SK-N-SH (cell line): ENCODE data around the gene SLC5A2.
"Not testable (repeated sequence)": the region's sequence is repeated elsewhere in the genome, so short reads cannot be mapped to it uniquely, and the experiment has no call there.

ENCODE experiments used
- ELF1 ChIP-seq: IDR thresholded peaks from 2 replicates; pipeline ENCODE4 v1.4.0; 2012
- EP300 ChIP-seq, 2 experiments: IDR thresholded peaks; 2 replicates each; pipeline versions ENCODE4 v1.4.0 to v1.6.1; 2012; ENCODE audit warnings: borderline replicate concordance in 1 of 2, low read depth in 1 of 2, low read length in 1 of 2
- GABPA ChIP-seq: IDR thresholded peaks from 2 replicates; pipeline ENCODE4 v1.4.0; 2012; ENCODE audit warnings: low read depth, mild to moderate bottlenecking
- JUND ChIP-seq: IDR thresholded peaks from 2 replicates; pipeline ENCODE4 v1.4.0; 2012
- RAD21 ChIP-seq: IDR thresholded peaks from 2 replicates; pipeline ENCODE4 v1.6.1; 2012; ENCODE audit warnings: mild to moderate bottlenecking, low read length
- TF ChIP-seq, protein P1 (sequence below): fragments of 200-600 bp; sonication (generic); IDR thresholded peaks from 2 replicates; pipeline ENCODE4 v1.6.1; 2017; ENCODE audit warnings: antibody characterized with exemption, mild to moderate bottlenecking, moderate library complexity

DNA sequence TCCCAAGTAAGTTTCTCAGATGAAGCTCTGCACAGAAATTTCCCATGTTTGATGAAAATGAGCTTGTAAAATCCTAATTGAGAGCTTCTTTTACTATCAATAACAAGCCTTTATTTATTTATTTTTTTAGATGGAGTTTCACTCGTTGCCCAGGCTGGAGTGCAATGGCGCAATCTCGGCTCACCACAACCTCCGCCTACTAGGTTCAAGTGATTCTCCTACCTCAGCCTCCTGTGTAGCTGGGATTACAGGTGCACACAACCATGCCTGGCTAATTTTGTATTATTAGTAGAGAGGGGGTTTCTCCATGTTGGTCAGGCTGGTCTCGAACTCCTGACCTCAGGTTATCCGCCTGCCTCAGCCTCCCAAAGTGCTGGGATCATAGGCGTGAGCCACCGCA is 20.6 kb downstream of the SLC5A2 start:
- TF ChIP-seq ELF1; RAD21; JUND; GABPA; EP300 (IDR thresholded peaks at IDR 0.05; ENCODE audit: borderline replicate concordance in 1 of 2, low read depth in 1 of 2, low read length in 1 of 2): not testable (repeated sequence)
- TF ChIP-seq, protein P1, sequence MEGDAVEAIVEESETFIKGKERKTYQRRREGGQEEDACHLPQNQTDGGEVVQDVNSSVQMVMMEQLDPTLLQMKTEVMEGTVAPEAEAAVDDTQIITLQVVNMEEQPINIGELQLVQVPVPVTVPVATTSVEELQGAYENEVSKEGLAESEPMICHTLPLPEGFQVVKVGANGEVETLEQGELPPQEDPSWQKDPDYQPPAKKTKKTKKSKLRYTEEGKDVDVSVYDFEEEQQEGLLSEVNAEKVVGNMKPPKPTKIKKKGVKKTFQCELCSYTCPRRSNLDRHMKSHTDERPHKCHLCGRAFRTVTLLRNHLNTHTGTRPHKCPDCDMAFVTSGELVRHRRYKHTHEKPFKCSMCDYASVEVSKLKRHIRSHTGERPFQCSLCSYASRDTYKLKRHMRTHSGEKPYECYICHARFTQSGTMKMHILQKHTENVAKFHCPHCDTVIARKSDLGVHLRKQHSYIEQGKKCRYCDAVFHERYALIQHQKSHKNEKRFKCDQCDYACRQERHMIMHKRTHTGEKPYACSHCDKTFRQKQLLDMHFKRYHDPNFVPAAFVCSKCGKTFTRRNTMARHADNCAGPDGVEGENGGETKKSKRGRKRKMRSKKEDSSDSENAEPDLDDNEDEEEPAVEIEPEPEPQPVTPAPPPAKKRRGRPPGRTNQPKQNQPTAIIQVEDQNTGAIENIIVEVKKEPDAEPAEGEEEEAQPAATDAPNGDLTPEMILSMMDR: not testable (repeated sequence)
